ENCODE measurements around the gene RANBP1. TPM values are rescaled to one million over a fixed set of nuclear protein-coding genes. Genes with fewer than 3 reads are reported as not detected.

The RANBP1 gene
- 280 to 300 TPM (median 290 TPM) in 5 replicates for total RNA-seq (2022; extraction: Qiagen RNA extraction)

DNA sequence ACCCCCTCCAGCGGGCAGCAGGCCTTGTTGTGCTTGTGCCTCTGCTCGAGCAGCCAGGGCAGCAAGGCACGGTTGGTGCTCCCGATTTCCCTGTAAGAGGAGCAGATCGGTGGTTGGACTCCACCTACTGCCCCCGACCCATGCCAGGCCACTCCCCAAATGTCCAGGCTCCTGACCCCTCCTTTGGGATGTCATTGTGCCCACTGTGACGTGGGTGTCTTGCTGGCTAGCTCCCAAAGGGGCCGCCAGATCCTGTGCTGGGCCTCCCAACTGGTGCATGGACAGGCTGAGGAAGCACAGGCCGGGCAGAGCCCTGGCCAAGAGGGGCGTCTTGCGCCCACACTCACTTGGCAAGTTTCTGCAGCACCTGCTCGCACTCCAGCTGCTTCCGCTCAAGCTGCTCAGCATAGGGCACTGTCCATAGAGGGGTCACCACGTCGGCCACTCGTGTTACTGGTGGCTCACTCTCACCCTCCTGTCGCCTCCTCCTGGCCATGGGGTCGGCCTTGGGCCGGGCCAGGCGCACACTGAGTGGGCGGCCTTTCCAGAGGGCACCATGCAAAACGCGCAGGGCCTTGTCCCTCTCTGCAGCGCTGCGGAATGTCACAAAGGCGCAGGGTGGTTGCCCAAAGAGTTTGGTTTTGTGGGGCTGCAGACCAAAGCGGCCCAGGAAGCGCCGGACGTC, at the start of gene RANBP1:
Gene RANBP1 (plus strand): TSS at position 414 of the 685 bp plus-strand sequence. CDS start 81 bp downstream, at position 495.

GRCh38 chr22:20079745-20080444, 36.0 kb upstream of the RANBP1 start, which contains the start of gene DGCR8:
DGCR8 (plus strand) TSS chr22:20080241; CDS start chr22:20085964, 5,723 bp downstream.

DNA sequence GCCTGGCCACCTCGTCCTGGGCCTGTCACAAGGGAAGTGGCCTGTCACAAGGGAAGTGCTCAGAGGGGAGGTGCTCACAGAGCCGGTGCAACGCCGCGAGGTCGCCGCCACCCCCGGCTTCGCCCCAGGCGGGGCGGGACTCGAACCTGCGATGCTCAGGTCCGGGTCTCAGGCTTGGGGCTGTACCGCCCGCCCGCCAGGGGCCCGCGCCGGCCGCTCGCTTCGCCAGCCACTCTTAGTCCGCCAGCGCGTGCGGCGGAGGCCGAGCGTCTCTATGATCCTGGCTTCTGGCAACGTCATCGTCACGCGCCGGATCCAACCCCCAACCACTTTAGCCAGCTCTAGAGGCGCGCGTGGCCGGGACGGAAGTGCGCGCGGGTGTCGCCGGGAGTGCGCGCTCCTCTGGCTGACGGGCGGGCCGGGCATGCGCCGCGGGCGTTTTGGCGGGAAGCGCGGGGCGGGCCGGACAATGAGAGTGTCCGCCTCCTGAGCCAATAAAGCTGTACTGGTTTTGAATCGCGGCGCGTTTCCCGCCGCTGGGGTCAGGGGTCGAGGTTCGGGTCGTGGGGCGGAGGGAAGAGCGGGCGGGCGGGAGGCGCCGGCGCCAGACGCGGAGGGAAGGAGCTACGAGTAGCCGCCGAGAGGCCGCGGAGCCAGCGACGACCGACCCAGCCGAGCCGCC, 1.2 kb downstream of the RANBP1 start, which contains the start of gene TRMT2A:
Gene TRMT2A (minus strand): TSS at position 276 of the 682 bp plus-strand sequence. CDS start 320 bp downstream, outside the sequence.

GRCh38 chr22:20131597-20131858, 15.6 kb downstream of the RANBP1 start, which contains the start of gene ZDHHC8:
ZDHHC8 (plus strand) TSS chr22:20131804; CDS start chr22:20131948, 144 bp downstream.

GRCh38 chr22:20150381-20151275, 34.7 kb downstream of the RANBP1 start, which contains the start of gene CCDC188:
CCDC188 (minus strand) TSS chr22:20151055; CDS start chr22:20150986, 69 bp downstream.

Other genes with a start within 250 kb of the RANBP1 start
- gene COMT, start 174.3 kb upstream of the RANBP1 start, total RNA-seq (2022; extraction: Qiagen RNA extraction) = 137 to 171 TPM (median 158 TPM) in 5 replicates
- gene TXNRD2, start 174.3 kb upstream of the RANBP1 start, total RNA-seq (2022; extraction: Qiagen RNA extraction) = 29.6 to 41.0 TPM (median 37.3 TPM) in 5 replicates
- 1.3 to 2.8 TPM (median 2.4 TPM) in 5 replicates for gene ARVCF, start 99.3 kb upstream of the RANBP1 start, total RNA-seq (2022; extraction: Qiagen RNA extraction)
- 11.7 to 13.7 TPM (median 13.1 TPM) in 5 replicates for gene TANGO2, start 95.0 kb upstream of the RANBP1 start, total RNA-seq (2022; extraction: Qiagen RNA extraction)
- gene DGCR8, start 35.9 kb upstream of the RANBP1 start, total RNA-seq (2022; extraction: Qiagen RNA extraction) = 18.6 to 21.0 TPM (median 20.8 TPM) in 5 replicates
- 18.4 to 28.3 TPM (median 23.4 TPM) in 5 replicates for gene TRMT2A, start 1.1 kb downstream of the RANBP1 start, total RNA-seq (2022; extraction: Qiagen RNA extraction)
- gene ZDHHC8, start 15.7 kb downstream of the RANBP1 start, total RNA-seq (2022; extraction: Qiagen RNA extraction) = 23.7 to 38.6 TPM (median 33.0 TPM) in 5 replicates
- gene CCDC188, start 35.0 kb downstream of the RANBP1 start, total RNA-seq (2022; extraction: Qiagen RNA extraction) = not detected in 5 replicates
- 7.0 to 14.6 TPM (median 12.4 TPM) in 5 replicates for gene RTN4R, start 152.2 kb downstream of the RANBP1 start, total RNA-seq (2022; extraction: Qiagen RNA extraction)
- gene DGCR6L, start 204.0 kb downstream of the RANBP1 start, total RNA-seq (2022; extraction: Qiagen RNA extraction) = 29.3 to 45.2 TPM (median 44.0 TPM) in 5 replicates

Measured in A549 treated with Mapracorat at 1 μM for 4 hours (cell line).